IMR-90 (cell line): Measurements from ENCODE around the gene NLRP3. TPM values are rescaled to one million over a fixed set of nuclear protein-coding genes. Genes with fewer than 3 reads are reported as not detected.

Experiments
- polyA plus RNA-seq, 3 experiments: library from polyadenylated mRNA; depleted of rRNA; stranded (reverse); fragments of >200 nt; gene quantifications; 2 replicates each; pipeline ENCODE4 v1.2.3, GENCODE V29; 2012; ENCODE audit warnings: low replicate concordance in 1 of 3
- total RNA-seq: library from RNA; depleted of rRNA; stranded (reverse); fragments of >200 nt; gene quantifications from 2 replicates; pipeline ENCODE4 v1.2.3, GENCODE V29; 2012; rRNA removed

Gene NLRP3
- total and polyA plus RNA-seq, 2 of the 4 experiments (the other 2 are of a cell fraction) = 0.18 TPM; not detected in 1

Other genes with a start within 250 kb of the NLRP3 start
- gene ZNF124, start 244.2 kb upstream of the NLRP3 start, total RNA-seq = 77.8 and 89.3 TPM in 2 replicates
- 3.0 and 3.2 TPM in 2 replicates for gene ZNF124, start 244.2 kb upstream of the NLRP3 start, polyA plus RNA-seq (2012; rRNA removed)
- not detected in 2 replicates for gene VN1R5, start 160.1 kb upstream of the NLRP3 start, total RNA-seq
- gene VN1R5, start 160.1 kb upstream of the NLRP3 start, polyA plus RNA-seq (2012; rRNA removed) = not detected in 2 replicates
- gene ZNF496, start 84.3 kb upstream of the NLRP3 start, total RNA-seq = 8.9 and 11.7 TPM in 2 replicates
- 16.2 and 17.1 TPM in 2 replicates for gene ZNF496, start 84.3 kb upstream of the NLRP3 start, polyA plus RNA-seq (2012; rRNA removed)
- gene OR2B11, start 41.9 kb downstream of the NLRP3 start, total RNA-seq = not detected in 2 replicates
- gene OR2B11, start 41.9 kb downstream of the NLRP3 start, polyA plus RNA-seq (2012; rRNA removed) = not detected in 2 replicates
- not detected in 2 replicates for gene OR2C3, start 120.3 kb downstream of the NLRP3 start, total RNA-seq
- gene OR2C3, start 120.3 kb downstream of the NLRP3 start, polyA plus RNA-seq (2012; rRNA removed) = not detected in 2 replicates
- gene GCSAML, start 133.0 kb downstream of the NLRP3 start, total RNA-seq = not detected in 2 replicates
- gene GCSAML, start 133.0 kb downstream of the NLRP3 start, polyA plus RNA-seq (2012; rRNA removed) = not detected in 2 replicates
- not detected in 2 replicates for gene OR2G2, start 172.2 kb downstream of the NLRP3 start, total RNA-seq
- gene OR2G2, start 172.2 kb downstream of the NLRP3 start, polyA plus RNA-seq (2012; rRNA removed) = not detected in 2 replicates
- gene OR2G3, start 189.4 kb downstream of the NLRP3 start, total RNA-seq = not detected in 2 replicates
- not detected in 2 replicates for gene OR2G3, start 189.4 kb downstream of the NLRP3 start, polyA plus RNA-seq (2012; rRNA removed)